GM23338 (cell line): ENCODE data around the gene INTS3. TPM values are rescaled to one million over a fixed set of nuclear protein-coding genes. Genes with fewer than 3 reads are reported as not detected.

Source experiments
- ATAC-seq: fragments of 200-7000 bp; cut with Tn5 transposase; 3 replicates; pipeline ENCODE4 v1.9.1; 2020
- DNase-seq: peaks from one replicate; pipeline ENCODE4 v3.0.0-alpha.2; 2015; ENCODE audit warnings: low spot score
- H2AFZ ChIP-seq: fragments of 200-600 bp; sonication (generic); 2 replicates; pipeline ENCODE4 v1.8.0; 2016; ENCODE audit warnings: antibody characterized with exemption, mild to moderate bottlenecking, moderate library complexity
- H3F3A ChIP-seq: fragments of 200-600 bp; sonication (generic); replicated peaks from 2 replicates; pipeline ENCODE4 v1.8.0; 2017; ENCODE audit warnings: antibody characterized with exemption, mixed run types, low read depth
- H3K27ac ChIP-seq: fragments of 200-600 bp; sonication (generic); 2 replicates; pipeline ENCODE4 v1.6.1; 2016; ENCODE audit warnings: low read depth
- H3K27me3 ChIP-seq: fragments of 200-600 bp; sonication (generic); 2 replicates; pipeline ENCODE4 v1.8.0; 2016; ENCODE audit warnings: mild to moderate bottlenecking, mixed run types, moderate library complexity; ENCODE audit not compliant: insufficient read depth
- H3K36me3 ChIP-seq: fragments of 200-600 bp; sonication (generic); 2 replicates; pipeline ENCODE4 v1.8.0; 2016; ENCODE audit warnings: mild to moderate bottlenecking; ENCODE audit not compliant: insufficient read depth
- H3K4me1 ChIP-seq: fragments of 200-600 bp; sonication (generic); 2 replicates; pipeline ENCODE4 v1.8.0; 2016; ENCODE audit warnings: mild to moderate bottlenecking, moderate library complexity; ENCODE audit not compliant: insufficient read depth
- H3K4me2 ChIP-seq: fragments of 200-600 bp; sonication (generic); 2 replicates; pipeline ENCODE4 v1.7.1; 2017; ENCODE audit warnings: mixed run types
- H3K4me3 ChIP-seq: fragments of 200-600 bp; sonication (generic); 2 replicates; pipeline ENCODE4 v1.6.1; 2016; ENCODE audit warnings: mixed run types
- H3K79me2 ChIP-seq: fragments of 200-600 bp; sonication (generic); replicated peaks from 2 replicates; pipeline ENCODE4 v1.8.0; 2017; ENCODE audit warnings: mild to moderate bottlenecking; ENCODE audit not compliant: insufficient read depth
- H3K9me2 ChIP-seq: fragments of 200-600 bp; sonication (generic); 2 replicates; pipeline ENCODE4 v1.8.0; 2017; ENCODE audit not compliant: insufficient read depth
- H4K20me1 ChIP-seq: fragments of 200-600 bp; sonication (generic); replicated peaks from 2 replicates; pipeline ENCODE4 v1.8.0; 2017; ENCODE audit warnings: mild to moderate bottlenecking; ENCODE audit not compliant: insufficient read depth
- H3K27ac Mint-ChIP-seq: 2 replicates; pipeline ENCODE4 v1.8.0; 2020; ENCODE audit warnings: inconsistent platforms, mild to moderate bottlenecking, moderate library complexity, mixed read lengths
- H3K27me3 Mint-ChIP-seq: 3 replicates; pipeline ENCODE4 v1.8.0; 2022; ENCODE audit warnings: low read depth, mild to moderate bottlenecking, moderate library complexity, mixed read lengths, inconsistent platforms; ENCODE audit not compliant: insufficient read depth, poor library complexity
- H3K36me3 Mint-ChIP-seq: 3 replicates; pipeline ENCODE4 v1.8.0; 2021; ENCODE audit warnings: low read depth, mild to moderate bottlenecking, inconsistent platforms, moderate library complexity, mixed read lengths
- H3K4me1 Mint-ChIP-seq: 3 replicates; pipeline ENCODE4 v1.8.0; 2020; ENCODE audit warnings: mild to moderate bottlenecking, inconsistent platforms, mixed read lengths
- H3K4me3 Mint-ChIP-seq: 3 replicates; pipeline ENCODE4 v1.8.0; 2021; ENCODE audit warnings: moderate library complexity, mild to moderate bottlenecking, inconsistent platforms, mixed read lengths
- H3K9me3 Mint-ChIP-seq: 3 replicates; pipeline ENCODE4 v1.8.0; 2020; ENCODE audit warnings: moderate library complexity, mild to moderate bottlenecking, inconsistent platforms, mixed read lengths
- CREB1 ChIP-seq: fragments of 250-450 bp; sonication (Bioruptor Pico); IDR thresholded peaks from 2 replicates; pipeline ENCODE4 v1.5.0; 2020; ENCODE audit warnings: low read depth, mild to moderate bottlenecking, moderate library complexity
- CTCF ChIP-seq, 2 experiments: fragments of 200-600 bp in 1 of 2; sonication (generic) in 1 of 2; conservative IDR thresholded peaks; 2 replicates each; pipeline versions ENCODE4 v1.5.1 to v1.6.1; 2016 to 2017; ENCODE audit warnings: antibody characterized with exemption in 2 of 2, low read depth in 2 of 2, mild to moderate bottlenecking in 2 of 2, moderate library complexity in 1 of 2
- EZH2 ChIP-seq: fragments of 200-600 bp; sonication (generic); IDR thresholded peaks from one replicate; pipeline ENCODE4 v1.8.0; 2017; ENCODE audit warnings: antibody characterized with exemption, mild to moderate bottlenecking, low read depth; ENCODE audit not compliant: unreplicated experiment
- EZH2phosphoT487 ChIP-seq: fragments of 200-600 bp; sonication (generic); IDR thresholded peaks from one replicate; pipeline ENCODE4 v1.8.1; 2018; ENCODE audit warnings: antibody characterized with exemption; ENCODE audit not compliant: unreplicated experiment
- JUNB ChIP-seq: IDR thresholded peaks from one replicate; pipeline ENCODE4 v1.6.1; 2016; ENCODE audit warnings: antibody characterized with exemption; ENCODE audit not compliant: unreplicated experiment
- NANOG ChIP-seq: IDR thresholded peaks from 2 replicates; pipeline ENCODE4 v1.6.1; 2016; ENCODE audit warnings: antibody characterized with exemption, borderline replicate concordance
- POLR2AphosphoS5 ChIP-seq: IDR thresholded peaks from 2 replicates; pipeline ENCODE4 v1.6.1; 2016; ENCODE audit warnings: antibody characterized with exemption, low read depth
- REST ChIP-seq: IDR thresholded peaks from one replicate; pipeline ENCODE4 v1.6.1; 2018; ENCODE audit warnings: antibody characterized with exemption; ENCODE audit not compliant: unreplicated experiment
- STAT1 ChIP-seq: IDR thresholded peaks from one replicate; pipeline ENCODE4 v1.6.1; 2016; ENCODE audit warnings: antibody characterized with exemption; ENCODE audit not compliant: unreplicated experiment
- ZNF114 ChIP-seq: fragments of 250-450 bp; sonication (Bioruptor Pico); IDR thresholded peaks from 2 replicates; pipeline ENCODE4 v1.5.0; 2020; ENCODE audit warnings: mild to moderate bottlenecking, moderate library complexity
- ZNF331 ChIP-seq: fragments of 250-450 bp; sonication (Bioruptor Pico); IDR thresholded peaks from 2 replicates; pipeline ENCODE4 v1.5.0; 2020; ENCODE audit warnings: low read depth, mild to moderate bottlenecking, moderate library complexity
- polyA plus RNA-seq: library from polyadenylated mRNA; unstranded; fragments of >200 nt; fragmentation: Nextera tagmentation; extraction: Ambion mirVana; gene quantifications from 2 replicates; pipeline ENCODE4 v1.2.1, GENCODE V29; 2016
- total RNA-seq: library from RNA; depleted of rRNA; stranded (reverse); fragments of >200 nt; shearing (Covaris generic); gene quantifications from 2 replicates; pipeline ENCODE4 v1.2.3, GENCODE V29; 2014
- TF ChIP-seq, protein P1 (sequence below): fragments of 250-450 bp; sonication (Bioruptor Pico); IDR thresholded peaks from 2 replicates; pipeline ENCODE4 v1.5.0; 2020; ENCODE audit warnings: mild to moderate bottlenecking, moderate library complexity
- TF ChIP-seq, protein P2 (sequence below): IDR thresholded peaks from 2 replicates; pipeline ENCODE4 v1.6.1; 2016; ENCODE audit warnings: antibody characterized with exemption

INTS3 gene
- total and polyA plus RNA-seq, 2 experiments from 2014 or later = 22.7 to 51.3 TPM

GRCh38 chr1:153768316-153769181 is 40.7 kb downstream of the INTS3 start:
- ATAC-seq (no peak), DNase-seq (no peak)
- no peak overlapping the region; the same call in 1 of the 2 replicates for H3K27ac Mint-ChIP-seq
- peaks cover 3% of the 10 kb centered on the region; the same call in 1 of the 2 replicates for H4K20me1 ChIP-seq
- no peaks in the 10 kb centered on the region for H3K79me2 ChIP-seq
- H2AFZ ChIP-seq = no peak overlapping the region
- peaks cover 32% of the 10 kb centered on the region for H3K36me3 ChIP-seq
- H3K4me1 Mint-ChIP-seq = peaks cover 27% of the 10 kb centered on the region
- no peaks in the 10 kb centered on the region for H3K9me2 ChIP-seq
- H3K4me2 ChIP-seq = no peak overlapping the region
- TF ChIP-seq EZH2 (no peak), NANOG (no peak), ZNF114 (CRISPR knock-in tag) (no peak), JUNB (no peak), CTCF (conservative IDR thresholded peaks at IDR 0.05; ENCODE audit: low read depth in 2 of 2) (no peak), REST (no peak), ZNF331 (CRISPR knock-in tag) (no peak), CREB1 (CRISPR knock-in tag) (no peak), EZH2phosphoT487 (no peak), STAT1 (no peak), POLR2AphosphoS5 (no peak)
- TF ChIP-seq, protein P1, sequence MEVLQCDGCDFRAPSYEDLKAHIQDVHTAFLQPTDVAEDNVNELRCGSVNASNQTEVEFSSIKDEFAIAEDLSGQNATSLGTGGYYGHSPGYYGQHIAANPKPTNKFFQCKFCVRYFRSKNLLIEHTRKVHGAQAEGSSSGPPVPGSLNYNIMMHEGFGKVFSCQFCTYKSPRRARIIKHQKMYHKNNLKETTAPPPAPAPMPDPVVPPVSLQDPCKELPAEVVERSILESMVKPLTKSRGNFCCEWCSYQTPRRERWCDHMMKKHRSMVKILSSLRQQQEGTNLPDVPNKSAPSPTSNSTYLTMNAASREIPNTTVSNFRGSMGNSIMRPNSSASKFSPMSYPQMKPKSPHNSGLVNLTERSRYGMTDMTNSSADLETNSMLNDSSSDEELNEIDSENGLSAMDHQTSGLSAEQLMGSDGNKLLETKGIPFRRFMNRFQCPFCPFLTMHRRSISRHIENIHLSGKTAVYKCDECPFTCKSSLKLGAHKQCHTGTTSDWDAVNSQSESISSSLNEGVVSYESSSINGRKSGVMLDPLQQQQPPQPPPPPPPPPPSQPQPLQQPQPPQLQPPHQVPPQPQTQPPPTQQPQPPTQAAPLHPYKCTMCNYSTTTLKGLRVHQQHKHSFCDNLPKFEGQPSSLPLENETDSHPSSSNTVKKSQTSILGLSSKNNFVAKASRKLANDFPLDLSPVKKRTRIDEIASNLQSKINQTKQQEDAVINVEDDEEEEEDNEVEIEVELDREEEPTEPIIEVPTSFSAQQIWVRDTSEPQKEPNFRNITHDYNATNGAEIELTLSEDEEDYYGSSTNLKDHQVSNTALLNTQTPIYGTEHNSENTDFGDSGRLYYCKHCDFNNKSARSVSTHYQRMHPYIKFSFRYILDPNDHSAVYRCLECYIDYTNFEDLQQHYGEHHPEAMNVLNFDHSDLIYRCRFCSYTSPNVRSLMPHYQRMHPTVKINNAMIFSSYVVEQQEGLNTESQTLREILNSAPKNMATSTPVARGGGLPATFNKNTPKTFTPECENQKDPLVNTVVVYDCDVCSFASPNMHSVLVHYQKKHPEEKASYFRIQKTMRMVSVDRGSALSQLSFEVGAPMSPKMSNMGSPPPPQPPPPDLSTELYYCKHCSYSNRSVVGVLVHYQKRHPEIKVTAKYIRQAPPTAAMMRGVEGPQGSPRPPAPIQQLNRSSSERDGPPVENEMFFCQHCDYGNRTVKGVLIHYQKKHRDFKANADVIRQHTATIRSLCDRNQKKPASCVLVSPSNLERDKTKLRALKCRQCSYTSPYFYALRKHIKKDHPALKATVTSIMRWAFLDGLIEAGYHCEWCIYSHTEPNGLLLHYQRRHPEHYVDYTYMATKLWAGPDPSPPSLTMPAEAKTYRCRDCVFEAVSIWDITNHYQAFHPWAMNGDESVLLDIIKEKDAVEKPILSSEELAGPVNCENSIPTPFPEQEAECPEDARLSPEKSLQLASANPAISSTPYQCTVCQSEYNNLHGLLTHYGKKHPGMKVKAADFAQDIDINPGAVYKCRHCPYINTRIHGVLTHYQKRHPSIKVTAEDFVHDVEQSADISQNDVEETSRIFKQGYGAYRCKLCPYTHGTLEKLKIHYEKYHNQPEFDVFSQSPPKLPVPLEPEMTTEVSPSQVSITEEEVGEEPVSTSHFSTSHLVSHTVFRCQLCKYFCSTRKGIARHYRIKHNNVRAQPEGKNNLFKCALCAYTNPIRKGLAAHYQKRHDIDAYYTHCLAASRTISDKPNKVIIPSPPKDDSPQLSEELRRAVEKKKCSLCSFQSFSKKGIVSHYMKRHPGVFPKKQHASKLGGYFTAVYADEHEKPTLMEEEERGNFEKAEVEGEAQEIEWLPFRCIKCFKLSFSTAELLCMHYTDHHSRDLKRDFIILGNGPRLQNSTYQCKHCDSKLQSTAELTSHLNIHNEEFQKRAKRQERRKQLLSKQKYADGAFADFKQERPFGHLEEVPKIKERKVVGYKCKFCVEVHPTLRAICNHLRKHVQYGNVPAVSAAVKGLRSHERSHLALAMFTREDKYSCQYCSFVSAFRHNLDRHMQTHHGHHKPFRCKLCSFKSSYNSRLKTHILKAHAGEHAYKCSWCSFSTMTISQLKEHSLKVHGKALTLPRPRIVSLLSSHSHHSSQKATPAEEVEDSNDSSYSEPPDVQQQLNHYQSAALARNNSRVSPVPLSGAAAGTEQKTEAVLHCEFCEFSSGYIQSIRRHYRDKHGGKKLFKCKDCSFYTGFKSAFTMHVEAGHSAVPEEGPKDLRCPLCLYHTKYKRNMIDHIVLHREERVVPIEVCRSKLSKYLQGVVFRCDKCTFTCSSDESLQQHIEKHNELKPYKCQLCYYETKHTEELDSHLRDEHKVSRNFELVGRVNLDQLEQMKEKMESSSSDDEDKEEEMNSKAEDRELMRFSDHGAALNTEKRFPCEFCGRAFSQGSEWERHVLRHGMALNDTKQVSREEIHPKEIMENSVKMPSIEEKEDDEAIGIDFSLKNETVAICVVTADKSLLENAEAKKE (CRISPR knock-in tag) = no peak
- TF ChIP-seq, protein P2, sequence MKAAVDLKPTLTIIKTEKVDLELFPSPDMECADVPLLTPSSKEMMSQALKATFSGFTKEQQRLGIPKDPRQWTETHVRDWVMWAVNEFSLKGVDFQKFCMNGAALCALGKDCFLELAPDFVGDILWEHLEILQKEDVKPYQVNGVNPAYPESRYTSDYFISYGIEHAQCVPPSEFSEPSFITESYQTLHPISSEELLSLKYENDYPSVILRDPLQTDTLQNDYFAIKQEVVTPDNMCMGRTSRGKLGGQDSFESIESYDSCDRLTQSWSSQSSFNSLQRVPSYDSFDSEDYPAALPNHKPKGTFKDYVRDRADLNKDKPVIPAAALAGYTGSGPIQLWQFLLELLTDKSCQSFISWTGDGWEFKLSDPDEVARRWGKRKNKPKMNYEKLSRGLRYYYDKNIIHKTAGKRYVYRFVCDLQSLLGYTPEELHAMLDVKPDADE = no peak
- peaks cover 15% of the 10 kb centered on the region for H3K27me3 Mint-ChIP-seq
- H3K27me3 ChIP-seq = no peaks in the 10 kb centered on the region
- H3K9me3 Mint-ChIP-seq = no peaks in the 10 kb centered on the region
- no peak overlapping the region for H3K27ac ChIP-seq
- H3K4me3 ChIP-seq = no peak overlapping the region
- peaks cover 90% of the 10 kb centered on the region for H3K36me3 Mint-ChIP-seq
- peaks cover 6% of the 10 kb centered on the region for H3F3A ChIP-seq
- H3K4me3 Mint-ChIP-seq = no peak overlapping the region
- peaks cover 7% of the 10 kb centered on the region; the same call in 1 of the 2 replicates for H3K4me1 ChIP-seq
